ENCODE results near the gene TCL1A.

DNA sequence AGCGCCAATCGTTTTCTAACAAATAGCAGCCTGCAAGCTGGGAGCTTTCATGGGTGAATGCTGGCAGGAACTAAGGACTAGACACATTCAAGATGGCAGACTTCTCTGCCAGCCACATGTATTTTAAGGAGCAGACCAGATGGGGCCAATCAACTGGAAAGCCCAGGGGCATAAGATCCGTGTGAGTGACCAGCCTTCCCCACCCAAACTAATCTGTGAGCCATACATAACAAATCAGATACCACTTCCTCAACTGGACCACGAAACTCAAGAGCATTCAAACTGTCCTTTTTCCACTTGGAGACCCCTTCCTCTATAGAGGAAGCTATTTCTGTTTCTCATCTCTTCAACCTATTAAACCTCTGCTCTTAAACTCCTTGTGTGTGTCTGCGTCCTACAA is 18.0 kb downstream of the TCL1A start:
- TF ChIP-seq POLR2A (IDR thresholded peaks at IDR 0.05; ENCODE audit: borderline replicate concordance, extremely low read depth, insufficient read depth, insufficient read length) (no peak), POLR2AphosphoS5 (IDR thresholded peaks at IDR 0.05; ENCODE audit: low read depth, low read length) (no peak), SP1 (IDR thresholded peaks at IDR 0.05; ENCODE audit: low read depth) (no peak), FOSL1 (IDR thresholded peaks at IDR 0.05; ENCODE audit: low read depth) (no peak), EZH2 (IDR thresholded peaks at IDR 0.05) (no peak), SIN3A (IDR thresholded peaks at IDR 0.05; ENCODE audit: low read depth) (no peak), ZFX (IDR thresholded peaks at IDR 0.05) (no peak), EGR1 (IDR thresholded peaks at IDR 0.05; ENCODE audit: low read depth) (no peak), JUND (IDR thresholded peaks at IDR 0.05) (no peak), RAD21 (IDR thresholded peaks at IDR 0.05; ENCODE audit: low read depth) (no peak), EZH2phosphoT487 (IDR thresholded peaks at IDR 0.05; ENCODE audit: borderline replicate concordance) (no peak)
- TF ChIP-seq, protein P1, sequence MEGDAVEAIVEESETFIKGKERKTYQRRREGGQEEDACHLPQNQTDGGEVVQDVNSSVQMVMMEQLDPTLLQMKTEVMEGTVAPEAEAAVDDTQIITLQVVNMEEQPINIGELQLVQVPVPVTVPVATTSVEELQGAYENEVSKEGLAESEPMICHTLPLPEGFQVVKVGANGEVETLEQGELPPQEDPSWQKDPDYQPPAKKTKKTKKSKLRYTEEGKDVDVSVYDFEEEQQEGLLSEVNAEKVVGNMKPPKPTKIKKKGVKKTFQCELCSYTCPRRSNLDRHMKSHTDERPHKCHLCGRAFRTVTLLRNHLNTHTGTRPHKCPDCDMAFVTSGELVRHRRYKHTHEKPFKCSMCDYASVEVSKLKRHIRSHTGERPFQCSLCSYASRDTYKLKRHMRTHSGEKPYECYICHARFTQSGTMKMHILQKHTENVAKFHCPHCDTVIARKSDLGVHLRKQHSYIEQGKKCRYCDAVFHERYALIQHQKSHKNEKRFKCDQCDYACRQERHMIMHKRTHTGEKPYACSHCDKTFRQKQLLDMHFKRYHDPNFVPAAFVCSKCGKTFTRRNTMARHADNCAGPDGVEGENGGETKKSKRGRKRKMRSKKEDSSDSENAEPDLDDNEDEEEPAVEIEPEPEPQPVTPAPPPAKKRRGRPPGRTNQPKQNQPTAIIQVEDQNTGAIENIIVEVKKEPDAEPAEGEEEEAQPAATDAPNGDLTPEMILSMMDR (IDR thresholded peaks at IDR 0.05 in 2 of 3, conservative IDR thresholded peaks at IDR 0.05 in 1 of 3; ENCODE audit: borderline replicate concordance in 1 of 3, insufficient read depth in 1 of 3, low read depth in 2 of 3, low read length in 2 of 3): no peak
- TF ChIP-seq, protein P2, sequence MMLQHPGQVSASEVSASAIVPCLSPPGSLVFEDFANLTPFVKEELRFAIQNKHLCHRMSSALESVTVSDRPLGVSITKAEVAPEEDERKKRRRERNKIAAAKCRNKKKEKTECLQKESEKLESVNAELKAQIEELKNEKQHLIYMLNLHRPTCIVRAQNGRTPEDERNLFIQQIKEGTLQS (IDR thresholded peaks at IDR 0.05): no peak

All from HCT116 (cell line).